ENCODE results near the gene RIPOR3.

- no peak for TF ChIP-seq TAF1 (IDR thresholded peaks at IDR 0.05; ENCODE audit: borderline replicate concordance, low read depth, low read length)
- no peak for TF ChIP-seq POLR2A (IDR thresholded peaks at IDR 0.05; ENCODE audit: low read depth, low read length)
Observed at GRCh38 chr20:50728981-50729874, 37.9 kb upstream of the RIPOR3 start.
